Fibroblast of mammary gland (primary cell): Measurements from ENCODE around the gene PFN4.
"Not testable (repeated sequence)": the region's sequence is repeated elsewhere in the genome, so short reads cannot be mapped to it uniquely, and the experiment has no call there.

Experiments
- DNase-seq: peaks from one replicate; pipeline ENCODE4 v3.0.0-alpha.2; 2010; ENCODE audit warnings: low read depth
- H3K4me3 ChIP-seq: 2 replicates; pipeline ENCODE4 v1.5.1; 2011; ENCODE audit warnings: low read depth, mild to moderate bottlenecking, low read length, moderate library complexity; ENCODE audit not compliant: control insufficient read depth
- CTCF ChIP-seq: conservative IDR thresholded peaks from 2 replicates; pipeline ENCODE4 v1.5.1; 2011; ENCODE audit warnings: low read depth, low read length, inconsistent platforms; ENCODE audit not compliant: control insufficient read depth, insufficient read depth

PFN4 gene

DNA sequence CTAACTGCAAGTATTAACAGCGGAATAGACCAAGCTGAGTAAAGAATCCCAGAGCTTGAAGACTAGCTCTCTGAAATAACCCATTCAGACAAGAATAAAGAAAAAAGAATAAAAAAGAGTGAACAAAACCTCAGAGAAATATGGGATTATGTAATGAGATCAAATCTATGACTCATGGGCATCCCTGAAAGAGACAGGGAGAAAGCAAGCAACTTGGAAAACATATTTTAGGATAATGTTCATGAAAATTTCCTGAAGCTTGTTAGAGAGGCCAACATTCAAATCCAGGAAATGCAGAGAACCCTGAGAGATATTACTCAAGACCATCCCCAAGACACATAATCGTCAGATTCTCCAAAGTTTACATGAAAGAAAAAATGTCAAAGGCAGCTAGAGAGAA is 17.3 kb downstream of the PFN4 start:
- DNase-seq = peak; percentile 29
- H3K4me3 ChIP-seq = no peak overlapping the region
- TF ChIP-seq CTCF = no peak

DNA sequence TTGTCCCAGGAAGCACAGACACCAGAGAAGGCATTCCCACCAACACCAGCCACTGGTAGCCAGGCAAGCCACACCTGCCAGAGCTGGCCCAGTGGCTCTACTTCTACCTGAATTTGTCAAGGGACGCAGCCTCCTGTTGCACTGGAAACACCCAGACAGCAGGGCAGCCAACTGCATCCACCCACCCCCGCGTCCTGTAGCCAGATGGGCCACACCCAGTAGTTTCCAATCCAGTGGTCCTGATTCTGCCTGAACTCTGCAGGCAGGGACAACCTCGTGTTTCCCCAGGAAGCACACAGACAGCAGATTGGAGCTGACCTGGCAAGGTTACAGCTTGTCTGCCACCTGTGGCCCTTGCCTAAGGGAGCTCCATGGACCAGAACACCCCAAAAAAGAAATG is 18.2 kb downstream of the PFN4 start:
- H3K4me3 ChIP-seq = no peak overlapping the region
- TF ChIP-seq CTCF = no peak
- DNase-seq = no peak

GRCh38 chr2:24104110-24104650 is 19.0 kb downstream of the PFN4 start:
- H3K4me3 ChIP-seq = no peak overlapping the region
- no peak for DNase-seq
- no peak for TF ChIP-seq CTCF

- no peak overlapping the region for H3K4me3 ChIP-seq
- no peak for TF ChIP-seq CTCF
- DNase-seq = no peak
Observed at GRCh38 chr2:24102677-24103076, 20.5 kb downstream of the PFN4 start.

DNA sequence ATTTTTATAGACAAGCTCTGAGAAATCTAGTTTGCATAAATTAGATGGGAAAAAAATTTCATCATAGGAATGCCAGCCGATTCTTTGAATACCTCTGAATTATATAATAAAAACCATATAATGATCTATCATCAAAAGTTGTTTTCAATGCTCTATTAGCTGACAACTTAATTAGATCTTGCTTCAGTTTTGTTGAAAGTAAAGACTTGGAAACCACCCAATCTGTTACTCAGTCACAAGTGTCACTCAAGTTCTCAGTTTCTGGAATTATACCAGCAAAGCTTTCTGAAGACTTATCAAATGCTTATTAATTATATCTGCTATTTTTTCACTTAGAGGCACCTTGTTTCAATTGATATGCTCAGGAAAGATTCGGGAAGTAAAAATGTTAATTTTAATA is 21.1 kb downstream of the PFN4 start:
- no peak for TF ChIP-seq CTCF
- DNase-seq = no peak

DNA sequence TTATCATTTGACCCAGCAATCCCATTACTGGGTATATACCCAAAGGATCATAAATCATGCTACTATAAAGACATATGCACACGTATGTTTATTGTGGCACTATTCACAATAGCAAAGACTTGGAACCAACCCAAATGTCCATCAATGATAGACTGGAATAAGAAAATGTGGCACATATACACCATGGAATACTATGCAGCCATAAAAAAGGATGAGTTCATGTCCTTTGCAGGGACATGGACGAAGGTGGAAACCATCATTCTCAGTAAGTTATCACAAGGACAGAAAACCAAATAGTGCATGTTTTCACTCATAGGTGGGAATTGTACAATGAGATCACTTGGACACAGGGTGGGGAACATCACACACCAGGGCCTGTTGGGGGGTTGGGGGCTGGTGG is 22.4 kb downstream of the PFN4 start:
- not testable (repeated sequence) for H3K4me3 ChIP-seq, DNase-seq

More for the DNA sequence above, 21.1 kb downstream of the PFN4 start:
- no peak overlapping the region for H3K4me3 ChIP-seq

DNA sequence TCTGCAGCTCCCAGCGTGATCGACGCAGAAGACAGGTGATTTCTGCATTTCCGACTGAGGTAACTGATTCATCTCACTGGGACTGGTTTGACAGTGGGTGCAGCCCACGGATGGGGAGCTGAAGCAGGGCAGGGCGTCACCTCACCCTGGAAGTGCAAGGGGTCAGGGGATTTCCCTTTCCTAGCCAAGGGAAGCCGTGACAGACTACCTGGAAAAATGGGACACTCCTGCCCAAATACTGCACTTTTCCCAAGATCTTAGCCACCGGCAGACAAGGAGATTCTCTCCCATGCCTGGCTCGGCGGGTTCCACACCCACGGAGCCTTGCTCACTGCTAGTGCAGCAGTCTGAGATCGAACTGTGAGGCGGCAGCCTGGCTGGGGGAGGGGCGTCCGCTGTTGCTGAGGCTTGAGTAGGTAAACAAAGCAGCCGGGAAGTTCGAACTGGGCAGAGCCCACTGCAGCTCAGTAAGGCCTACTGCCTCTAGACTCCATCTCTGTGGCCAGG is 27.9 kb downstream of the PFN4 start:
- H3K4me3 ChIP-seq, DNase-seq: not testable (repeated sequence)

DNA sequence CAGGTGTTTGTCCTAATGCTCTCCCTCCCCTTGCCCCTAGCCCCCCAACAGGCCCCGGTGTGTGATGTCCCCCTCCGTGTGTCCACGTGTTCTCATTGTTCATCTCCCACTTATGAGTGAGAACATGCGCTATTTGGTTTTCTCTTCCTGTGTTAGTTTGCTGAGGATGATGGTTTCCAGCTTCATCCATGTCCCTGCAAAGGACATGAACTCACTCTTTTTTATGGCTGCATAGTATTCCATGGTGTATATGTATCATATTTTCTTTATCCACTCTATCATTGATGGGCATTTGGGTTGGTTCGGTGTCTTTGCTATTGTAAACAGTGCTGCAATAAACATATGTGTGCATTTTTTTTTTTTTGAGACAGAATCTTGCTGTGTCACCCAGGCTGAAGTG is 29.9 kb downstream of the PFN4 start:
- H3K4me3 ChIP-seq, DNase-seq: not testable (repeated sequence)

DNA sequence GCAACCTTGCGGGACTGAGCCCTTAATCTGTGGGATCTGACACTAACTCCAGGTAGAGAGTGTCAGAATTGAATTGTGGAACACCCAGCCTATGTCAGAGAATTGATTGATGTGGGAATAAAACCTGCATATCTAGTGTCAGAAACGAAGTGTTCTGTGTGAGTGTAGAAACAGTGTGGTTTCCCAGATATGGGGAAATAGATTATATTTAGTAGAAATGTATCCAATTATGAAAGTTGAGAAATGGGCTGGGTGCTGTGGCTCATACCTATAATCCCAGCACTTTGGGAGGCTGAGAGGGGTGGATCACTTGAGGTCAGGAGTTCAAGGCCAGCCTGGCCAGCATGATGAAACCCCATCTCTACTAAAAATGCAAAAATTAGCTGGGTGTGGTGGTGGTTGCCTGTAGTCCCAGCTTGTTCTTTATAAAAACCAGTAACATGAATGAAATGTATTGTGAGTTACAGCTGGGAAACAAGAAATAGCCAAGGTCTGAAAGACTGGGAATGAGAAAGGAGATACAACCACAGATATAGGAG is 34.2 kb downstream of the PFN4 start:
- no peak for TF ChIP-seq CTCF
- H3K4me3 ChIP-seq = no peak overlapping the region
- DNase-seq = no peak
